Measurements from ENCODE around the gene AIG1. TPM values are rescaled to one million over a fixed set of nuclear protein-coding genes. Genes with fewer than 3 reads are reported as not detected.
"Not testable (repeated sequence)": the region's sequence is repeated elsewhere in the genome, so short reads cannot be mapped to it uniquely, and the experiment has no call there.

The AIG1 gene
- total and polyA plus RNA-seq, 4 donors: 32.4 to 72.3 (median 49.3) TPM

- no peaks in the 10 kb centered on the region for H3K27me3 ChIP-seq (ENCODE audit: control insufficient read depth in 1 of 2, insufficient read depth in 2 of 2, low read length in 1 of 2)
- 94% methylated on average over 6 of the region's 6 CpGs for WGBS, 2 donors
- no peak for ATAC-seq (ENCODE audit: low FRiP score)
Measured at GRCh38 chr6:143165315-143165855, 104.7 kb downstream of the AIG1 start.

GRCh38 chr6:143166247-143166695, 105.6 kb downstream of the AIG1 start:
- H3K27ac ChIP-seq (ENCODE audit: low read depth in 1 of 2, low read length in 2 of 2): peak overlapping the region in 1 of 2 donors; percentile 33

More at GRCh38 chr6:143165315-143165855, 104.7 kb downstream of the AIG1 start:
- no peak overlapping the region for H3K27ac ChIP-seq (ENCODE audit: low read depth in 1 of 2, low read length in 2 of 2)
- intact Hi-C loops (cut with DNase I): no loop called here
- H3K4me1 ChIP-seq (ENCODE audit: control insufficient read depth in 1 of 2, insufficient read depth in 2 of 2, low read length in 2 of 2): no peaks in the 10 kb centered on the region
- DNase-seq: no peak
- no peaks in the 10 kb centered on the region for H3K9me3 ChIP-seq (ENCODE audit: control insufficient read depth, low read length)
- H3K36me3 ChIP-seq (ENCODE audit: control insufficient read depth in 1 of 2, insufficient read depth in 2 of 2, low read length in 1 of 2): peaks cover 0 to 3% of the 10 kb centered on the region in 2 donors
- no peak overlapping the region for H3K4me3 ChIP-seq (ENCODE audit: low read length in 2 of 2)

GRCh38 chr6:143167224-143167623, 106.5 kb downstream of the AIG1 start:
- no peak overlapping the region for H3K27ac ChIP-seq (ENCODE audit: low read depth in 1 of 2, low read length in 2 of 2)
- H3K9me3 ChIP-seq (ENCODE audit: control insufficient read depth, low read length): no peaks in the 10 kb centered on the region
- H3K4me1 ChIP-seq (ENCODE audit: control insufficient read depth in 1 of 2, insufficient read depth in 2 of 2, low read length in 2 of 2): no peaks in the 10 kb centered on the region
- no peaks in the 10 kb centered on the region for H3K27me3 ChIP-seq (ENCODE audit: control insufficient read depth in 1 of 2, insufficient read depth in 2 of 2, low read length in 1 of 2)
- intact Hi-C loops (cut with DNase I): no loop called here
- ATAC-seq (ENCODE audit: low FRiP score) (no peak), DNase-seq (no peak)
- WGBS, 2 donors: 44 to 92% methylated on average over 2 of the region's 2 CpGs
- no peak overlapping the region for H3K4me3 ChIP-seq (ENCODE audit: low read length in 2 of 2)
- H3K36me3 ChIP-seq (ENCODE audit: control insufficient read depth in 1 of 2, insufficient read depth in 2 of 2, low read length in 1 of 2): peaks cover 0 to 3% of the 10 kb centered on the region in 2 donors

More at GRCh38 chr6:143166247-143166695, 105.6 kb downstream of the AIG1 start:
- no peaks in the 10 kb centered on the region for H3K4me1 ChIP-seq (ENCODE audit: control insufficient read depth in 1 of 2, insufficient read depth in 2 of 2, low read length in 2 of 2)
- DNase-seq (no peak), ATAC-seq (ENCODE audit: low FRiP score) (no peak)
- no peak overlapping the region for H3K4me3 ChIP-seq (ENCODE audit: low read length in 2 of 2)
- H3K27me3 ChIP-seq (ENCODE audit: control insufficient read depth in 1 of 2, insufficient read depth in 2 of 2, low read length in 1 of 2): no peaks in the 10 kb centered on the region
- intact Hi-C loops (cut with DNase I): no loop called here
- H3K9me3 ChIP-seq (ENCODE audit: control insufficient read depth, low read length): no peaks in the 10 kb centered on the region
- H3K36me3 ChIP-seq (ENCODE audit: control insufficient read depth in 1 of 2, insufficient read depth in 2 of 2, low read length in 1 of 2): peaks cover 0 to 3% of the 10 kb centered on the region in 2 donors
- 79 to 85% methylated on average over 5 of the region's 5 CpGs for WGBS, 2 donors

GRCh38 chr6:143168396-143168816, 107.7 kb downstream of the AIG1 start:
- ATAC-seq (ENCODE audit: low FRiP score); H3K4me3 ChIP-seq (ENCODE audit: low read length in 2 of 2); H3K9me3 ChIP-seq (ENCODE audit: control insufficient read depth, low read length); intact Hi-C loops (cut with DNase I); H3K36me3 ChIP-seq (ENCODE audit: control insufficient read depth in 1 of 2, insufficient read depth in 2 of 2, low read length in 1 of 2); H3K27me3 ChIP-seq (ENCODE audit: control insufficient read depth in 1 of 2, insufficient read depth in 2 of 2, low read length in 1 of 2); H3K4me1 ChIP-seq (ENCODE audit: control insufficient read depth in 1 of 2, insufficient read depth in 2 of 2, low read length in 2 of 2); H3K27ac ChIP-seq (ENCODE audit: low read depth in 1 of 2, low read length in 2 of 2); DNase-seq: not testable (repeated sequence)
- 96 to 97% methylated on average over 4 of the region's 4 CpGs for WGBS, 2 donors

GRCh38 chr6:143169440-143169839, 108.8 kb downstream of the AIG1 start:
- H3K27me3 ChIP-seq (ENCODE audit: control insufficient read depth in 1 of 2, insufficient read depth in 2 of 2, low read length in 1 of 2): no peaks in the 10 kb centered on the region
- no peak for DNase-seq
- H3K9me3 ChIP-seq (ENCODE audit: control insufficient read depth, low read length): no peaks in the 10 kb centered on the region
- no peak overlapping the region for H3K4me3 ChIP-seq (ENCODE audit: low read length in 2 of 2)
- intact Hi-C loops (cut with DNase I): no loop called here
- no peak for ATAC-seq (ENCODE audit: low FRiP score)
- H3K4me1 ChIP-seq (ENCODE audit: control insufficient read depth in 1 of 2, insufficient read depth in 2 of 2, low read length in 2 of 2): no peaks in the 10 kb centered on the region
- peaks cover 0 to 3% of the 10 kb centered on the region in 2 donors for H3K36me3 ChIP-seq (ENCODE audit: control insufficient read depth in 1 of 2, insufficient read depth in 2 of 2, low read length in 1 of 2)
- H3K27ac ChIP-seq (ENCODE audit: low read depth in 1 of 2, low read length in 2 of 2): no peak overlapping the region

- DNase-seq: no peak
- Histone ChIP-seq H3K9me3 (ENCODE audit: control insufficient read depth, low read length) (no peaks in the 10 kb centered on the region), H3K4me3 (ENCODE audit: low read length in 2 of 2) (no peak overlapping the region), H3K27me3 (ENCODE audit: control insufficient read depth in 1 of 2, insufficient read depth in 2 of 2, low read length in 1 of 2) (no peaks in the 10 kb centered on the region), H3K36me3 (ENCODE audit: control insufficient read depth in 1 of 2, insufficient read depth in 2 of 2, low read length in 1 of 2) (no peaks in the 10 kb centered on the region), H3K27ac (ENCODE audit: low read depth in 1 of 2, low read length in 2 of 2) (no peak overlapping the region), H3K4me1 (ENCODE audit: control insufficient read depth in 1 of 2, insufficient read depth in 2 of 2, low read length in 2 of 2) (no peaks in the 10 kb centered on the region)
- ATAC-seq (ENCODE audit: low FRiP score): no peak
- intact Hi-C loops (cut with DNase I): no loop called here
Measured at GRCh38 chr6:143174516-143174915, 113.8 kb downstream of the AIG1 start.

- 97 to 98% methylated on average over 1 of the region's 1 CpG for WGBS, 2 donors
- Histone ChIP-seq H3K27ac (ENCODE audit: low read depth in 1 of 2, low read length in 2 of 2) (no peak overlapping the region), H3K4me3 (ENCODE audit: low read length in 2 of 2) (no peak overlapping the region), H3K27me3 (ENCODE audit: control insufficient read depth in 1 of 2, insufficient read depth in 2 of 2, low read length in 1 of 2) (no peaks in the 10 kb centered on the region), H3K4me1 (ENCODE audit: control insufficient read depth in 1 of 2, insufficient read depth in 2 of 2, low read length in 2 of 2) (peaks cover 0 to 1% of the 10 kb centered on the region in 2 donors), H3K36me3 (ENCODE audit: control insufficient read depth in 1 of 2, insufficient read depth in 2 of 2, low read length in 1 of 2) (no peaks in the 10 kb centered on the region), H3K9me3 (ENCODE audit: control insufficient read depth, low read length) (no peaks in the 10 kb centered on the region)
- intact Hi-C loops (cut with DNase I): no loop called here
- ATAC-seq (ENCODE audit: low FRiP score) (no peak), DNase-seq (no peak)
Measured at GRCh38 chr6:143174951-143175350, 114.3 kb downstream of the AIG1 start.

GRCh38 chr6:143176090-143177021, 115.7 kb downstream of the AIG1 start:
- 91 to 94% methylated on average over 12 of the region's 12 CpGs for WGBS, 2 donors
- H3K4me1 ChIP-seq (ENCODE audit: control insufficient read depth in 1 of 2, insufficient read depth in 2 of 2, low read length in 2 of 2): peaks cover 0 to 2% of the 10 kb centered on the region in 2 donors
- ATAC-seq (ENCODE audit: low FRiP score): no peak
- H3K36me3 ChIP-seq (ENCODE audit: control insufficient read depth in 1 of 2, insufficient read depth in 2 of 2, low read length in 1 of 2): no peaks in the 10 kb centered on the region
- no peaks in the 10 kb centered on the region for H3K9me3 ChIP-seq (ENCODE audit: control insufficient read depth, low read length)
- H3K4me3 ChIP-seq (ENCODE audit: low read length in 2 of 2): no peak overlapping the region
- H3K27ac ChIP-seq (ENCODE audit: low read depth in 1 of 2, low read length in 2 of 2): no peak overlapping the region
- intact Hi-C loops (cut with DNase I): no loop called here
- no peak for DNase-seq
- H3K27me3 ChIP-seq (ENCODE audit: control insufficient read depth in 1 of 2, insufficient read depth in 2 of 2, low read length in 1 of 2): no peaks in the 10 kb centered on the region

- DNase-seq (no peak), ATAC-seq (ENCODE audit: low FRiP score) (peak; percentile 29)
- Histone ChIP-seq H3K27ac (ENCODE audit: low read depth in 1 of 2, low read length in 2 of 2) (no peak overlapping the region), H3K9me3 (ENCODE audit: control insufficient read depth, low read length) (no peaks in the 10 kb centered on the region), H3K36me3 (ENCODE audit: control insufficient read depth in 1 of 2, insufficient read depth in 2 of 2, low read length in 1 of 2) (no peaks in the 10 kb centered on the region), H3K4me1 (ENCODE audit: control insufficient read depth in 1 of 2, insufficient read depth in 2 of 2, low read length in 2 of 2) (peaks cover 0 to 2% of the 10 kb centered on the region in 2 donors), H3K27me3 (ENCODE audit: control insufficient read depth in 1 of 2, insufficient read depth in 2 of 2, low read length in 1 of 2) (no peaks in the 10 kb centered on the region), H3K4me3 (ENCODE audit: low read length in 2 of 2) (no peak overlapping the region)
- intact Hi-C loops (cut with DNase I): no loop called here
- 91 to 97% methylated on average over 4 of the region's 4 CpGs for WGBS, 2 donors
Measured at GRCh38 chr6:143177706-143178105, 117.0 kb downstream of the AIG1 start.
